ENCODE results near the gene ETFB. TPM values are rescaled to one million over a fixed set of nuclear protein-coding genes. Genes with fewer than 3 reads are reported as not detected.

Gene ETFB
- total RNA-seq, 1 donor from 2014 or later, result 41.1 TPM

- Mint-ChIP-seq H3K27me3 (ENCODE audit: low read depth) (no peaks in the 10 kb centered on the region), H3K27ac (ENCODE audit: unreplicated experiment) (peak overlapping the region; percentile 5)
Observed at GRCh38 chr19:51364200-51365106, 1.7 kb downstream of the ETFB start.

DNA sequence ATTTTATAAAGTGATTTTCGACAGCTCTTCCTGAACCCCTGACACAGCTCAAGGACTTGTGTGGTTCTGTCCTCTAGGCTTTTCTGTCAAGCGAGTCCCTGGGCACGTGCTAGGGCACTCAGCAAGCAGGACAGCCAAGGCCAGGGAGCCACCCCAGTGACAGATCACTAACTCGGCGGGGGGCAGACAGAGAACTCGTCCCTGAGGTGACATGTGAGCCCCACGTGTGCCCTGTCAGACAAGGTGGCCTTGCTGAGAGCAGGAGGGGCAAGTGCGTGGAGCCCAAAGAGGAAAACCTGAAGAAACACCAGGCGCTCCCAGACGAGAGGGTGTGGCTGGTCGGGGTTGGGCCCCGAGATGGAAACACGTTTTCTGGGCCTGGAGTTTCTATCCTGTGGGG is 4.9 kb downstream of the ETFB start:
- no peak for TF ChIP-seq CTCF (conservative IDR thresholded peaks at IDR 0.05)
- H3K9me3 Mint-ChIP-seq, result no peaks in the 10 kb centered on the region
- H3K27ac Mint-ChIP-seq (ENCODE audit: unreplicated experiment), result no peak overlapping the region
- H3K36me3 Mint-ChIP-seq (ENCODE audit: low read depth), result no peaks in the 10 kb centered on the region
- no peak overlapping the region for H3K4me3 Mint-ChIP-seq
- no peaks in the 10 kb centered on the region for H3K27me3 Mint-ChIP-seq (ENCODE audit: low read depth)
- no peak for DNase-seq (ENCODE audit: low read depth, low spot score)
- H3K4me1 Mint-ChIP-seq, result peaks cover 35% of the 10 kb centered on the region

More at GRCh38 chr19:51364200-51365106, 1.7 kb downstream of the ETFB start:
- TF ChIP-seq CTCF (conservative IDR thresholded peaks at IDR 0.05), result no peak
- DNase-seq (ENCODE audit: low read depth, low spot score), result no peak
- no peaks in the 10 kb centered on the region for H3K36me3 Mint-ChIP-seq (ENCODE audit: low read depth)
- peaks cover 50% of the 10 kb centered on the region for H3K4me1 Mint-ChIP-seq
- H3K9me3 Mint-ChIP-seq, result no peaks in the 10 kb centered on the region
- H3K4me3 Mint-ChIP-seq, result peak overlapping the region; percentile 81

- TF ChIP-seq CTCF (conservative IDR thresholded peaks at IDR 0.05), result no peak
- Mint-ChIP-seq H3K27me3 (ENCODE audit: low read depth) (no peaks in the 10 kb centered on the region), H3K9me3 (no peaks in the 10 kb centered on the region), H3K4me3 (no peak overlapping the region), H3K4me1 (peaks cover 33% of the 10 kb centered on the region), H3K27ac (ENCODE audit: unreplicated experiment) (no peak overlapping the region), H3K36me3 (ENCODE audit: low read depth) (no peaks in the 10 kb centered on the region)
- DNase-seq (ENCODE audit: low read depth, low spot score), result no peak
Observed at GRCh38 chr19:51359294-51359693, 6.9 kb downstream of the ETFB start.

GRCh38 chr19:51357952-51358351 is 8.2 kb downstream of the ETFB start:
- no peaks in the 10 kb centered on the region for H3K36me3 Mint-ChIP-seq (ENCODE audit: low read depth)
- TF ChIP-seq CTCF (conservative IDR thresholded peaks at IDR 0.05), result no peak
- DNase-seq (ENCODE audit: low read depth, low spot score), result no peak
- no peaks in the 10 kb centered on the region for H3K27me3 Mint-ChIP-seq (ENCODE audit: low read depth)
- no peak overlapping the region for H3K4me3 Mint-ChIP-seq
- peaks cover 26% of the 10 kb centered on the region for H3K4me1 Mint-ChIP-seq
- no peaks in the 10 kb centered on the region for H3K9me3 Mint-ChIP-seq
- H3K27ac Mint-ChIP-seq (ENCODE audit: unreplicated experiment), result no peak overlapping the region

GRCh38 chr19:51356159-51356801 is 9.9 kb downstream of the ETFB start:
- Mint-ChIP-seq H3K4me1 (peaks cover 22% of the 10 kb centered on the region), H3K27ac (ENCODE audit: unreplicated experiment) (no peak overlapping the region), H3K9me3 (no peaks in the 10 kb centered on the region), H3K27me3 (ENCODE audit: low read depth) (no peaks in the 10 kb centered on the region), H3K4me3 (no peak overlapping the region), H3K36me3 (ENCODE audit: low read depth) (peaks cover 3% of the 10 kb centered on the region)
- no peak for TF ChIP-seq CTCF (conservative IDR thresholded peaks at IDR 0.05)
- DNase-seq (ENCODE audit: low read depth, low spot score), result no peak

Data from neural crest cell (in vitro differentiated cells).